GM12801 (cell line): ENCODE data around the gene ISM1.

Source experiments
- CTCF ChIP-seq: IDR thresholded peaks from one replicate; pipeline ENCODE4 v1.5.1; 2011; ENCODE audit warnings: control low read depth; ENCODE audit not compliant: insufficient read length; ENCODE audit errors: extremely low read depth

The ISM1 gene

GRCh38 chr20:13222319-13222716 is 1.2 kb downstream of the ISM1 start:
- TF ChIP-seq CTCF, result no peak

GRCh38 chr20:13223736-13224520 is 2.9 kb downstream of the ISM1 start:
- TF ChIP-seq CTCF, result no peak

GRCh38 chr20:13226367-13226766 is 5.3 kb downstream of the ISM1 start:
- TF ChIP-seq CTCF, result no peak

GRCh38 chr20:13228771-13229170 is 7.7 kb downstream of the ISM1 start:
- TF ChIP-seq CTCF, result no peak

- no peak for TF ChIP-seq CTCF
These were observed 8.5 kb downstream of the ISM1 start for GRCh38 chr20:13229538-13229937.

- TF ChIP-seq CTCF, result no peak
These were observed 10.1 kb downstream of the ISM1 start for GRCh38 chr20:13231031-13231752.

- TF ChIP-seq CTCF, result no peak
These were observed 11.9 kb downstream of the ISM1 start for GRCh38 chr20:13232999-13233398.
